B cell (primary cell): ENCODE measurements around the gene MOSPD3.

Experiments
- CTCF ChIP-seq: fragments of 200-600 bp; IDR thresholded peaks from one replicate; pipeline ENCODE4 v1.8.0; 2022; ENCODE audit warnings: antibody characterized with exemption, mild to moderate bottlenecking
- EZH2 ChIP-seq: IDR thresholded peaks from 2 replicates; pipeline ENCODE4 v1.6.1; 2012; ENCODE audit warnings: borderline replicate concordance, low read depth, mild to moderate bottlenecking, moderate library complexity, low read length; ENCODE audit not compliant: insufficient read depth, poor library complexity, severe bottlenecking

DNA sequence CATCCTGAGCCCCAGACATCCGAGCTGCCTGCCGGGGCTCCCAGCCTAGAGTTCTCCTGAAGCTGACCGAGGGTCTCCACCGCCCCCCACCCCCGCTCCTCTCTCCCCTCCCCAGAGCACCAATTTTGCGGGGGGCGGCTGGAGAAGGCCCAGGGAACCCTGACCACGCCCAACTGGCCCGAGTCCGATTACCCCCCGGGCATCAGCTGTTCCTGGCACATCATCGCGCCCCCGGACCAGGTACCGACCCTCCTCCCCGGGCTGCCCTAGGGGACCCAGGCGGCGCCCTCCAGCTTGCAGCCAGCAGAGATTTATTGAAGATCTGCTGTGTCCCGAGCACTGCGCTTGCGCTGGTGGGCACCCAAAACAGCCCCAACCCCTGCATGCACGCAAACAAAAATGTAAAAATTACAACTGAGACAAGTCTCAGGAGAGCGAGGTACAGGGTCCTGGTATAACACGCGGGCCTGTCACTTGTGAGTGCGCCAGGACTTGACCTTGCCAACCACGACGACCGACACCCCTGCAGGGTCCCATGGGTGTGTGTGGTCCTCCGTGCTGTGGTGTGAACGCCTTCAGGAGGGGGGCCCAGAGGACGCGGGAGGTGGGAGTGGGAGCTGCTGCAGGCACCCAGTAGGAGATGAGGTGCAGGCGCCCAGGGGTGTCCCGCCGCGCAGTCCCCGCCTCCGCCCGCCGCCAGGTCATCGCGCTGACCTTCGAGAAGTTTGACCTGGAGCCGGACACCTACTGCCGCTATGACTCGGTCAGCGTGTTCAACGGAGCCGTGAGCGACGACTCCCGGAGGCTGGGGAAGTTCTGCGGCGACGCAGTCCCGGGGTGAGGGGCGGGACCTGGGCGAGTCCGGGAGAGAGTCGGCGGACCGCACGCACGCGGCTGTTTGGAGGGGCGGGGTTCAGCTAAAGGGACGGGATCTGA, 7.1 kb upstream of the MOSPD3 start:
- no peak for TF ChIP-seq CTCF
- no peak for TF ChIP-seq EZH2
